HG03103 (cell line): ENCODE data around the gene HOXB6.

Source experiments
- ATAC-seq: cut with Tn5 transposase; IDR thresholded peaks from one replicate; pipeline ENCODE4 v1.9.1; 2021; ENCODE audit warnings: low read depth; ENCODE audit not compliant: unreplicated experiment

HOXB6 gene

GRCh38 chr17:48596735-48597527 is 7.9 kb downstream of the HOXB6 start:
- no peak for ATAC-seq

- ATAC-seq = no peak
Measured at GRCh38 chr17:48596000-48596734, 8.6 kb downstream of the HOXB6 start.

- ATAC-seq = no peak
Measured at GRCh38 chr17:48595278-48595999, 9.3 kb downstream of the HOXB6 start.

- no peak for ATAC-seq
Measured at GRCh38 chr17:48594538-48595277, 10.1 kb downstream of the HOXB6 start.

- ATAC-seq = no peak
Measured at GRCh38 chr17:48593840-48594537, 10.8 kb downstream of the HOXB6 start.

GRCh38 chr17:48593126-48593829 is 11.5 kb downstream of the HOXB6 start, which contains the start of gene HOXB5:
HOXB5 (minus strand) TSS chr17:48593779; CDS start chr17:48593682, 97 bp downstream.
- ATAC-seq = no peak

- ATAC-seq = no peak
Measured at GRCh38 chr17:48592577-48592976, 12.2 kb downstream of the HOXB6 start.

- no peak for ATAC-seq
Measured at GRCh38 chr17:48592057-48592514, 12.7 kb downstream of the HOXB6 start.

GRCh38 chr17:48591255-48592056 is 13.3 kb downstream of the HOXB6 start:
- ATAC-seq = no peak

- no peak for ATAC-seq
Measured at GRCh38 chr17:48590607-48591161, 14.1 kb downstream of the HOXB6 start.

GRCh38 chr17:48589831-48590606 is 14.8 kb downstream of the HOXB6 start, which contains the start of gene HOXB3:
HOXB3 (minus strand) TSS chr17:48590241; CDS start chr17:48552474, 37,767 bp downstream.
- no peak for ATAC-seq

GRCh38 chr17:48589060-48589830 is 15.5 kb downstream of the HOXB6 start:
- no peak for ATAC-seq

- no peak for ATAC-seq
Measured at GRCh38 chr17:48588528-48588927, 16.3 kb downstream of the HOXB6 start.

GRCh38 chr17:48588074-48588415 is 16.7 kb downstream of the HOXB6 start:
- ATAC-seq = no peak

GRCh38 chr17:48587276-48588073 is 17.3 kb downstream of the HOXB6 start:
- no peak for ATAC-seq
